ENCODE results near the gene GADL1. TPM values are rescaled to one million over a fixed set of nuclear protein-coding genes. Genes with fewer than 3 reads are reported as not detected.

GADL1 gene
- polyA plus RNA-seq, 1 donor, result 0.04 TPM

- Histone ChIP-seq H3K36me3 (ENCODE audit: control insufficient read depth, insufficient read depth, low read length) (no peaks in the 10 kb centered on the region), H3K27me3 (ENCODE audit: control insufficient read depth, insufficient read depth, low read length) (peaks cover 4% of the 10 kb centered on the region), H3K27ac (ENCODE audit: low read length) (no peak overlapping the region), H3K4me3 (ENCODE audit: low read length) (no peak overlapping the region), H3K4me1 (ENCODE audit: control insufficient read depth, insufficient read depth, low read length) (no peaks in the 10 kb centered on the region), H3K9me3 (ENCODE audit: control insufficient read depth, low read depth, low read length) (no peaks in the 10 kb centered on the region)
- no peak for DNase-seq
- 80% methylated on average over 2 of the region's 4 CpGs for WGBS (ENCODE audit: insufficient coverage, low lambda C conversion rate)
These were observed 80.7 kb downstream of the GADL1 start for GRCh38 chr3:30813734-30814133.

- Histone ChIP-seq H3K27me3 (ENCODE audit: control insufficient read depth, insufficient read depth, low read length) (peaks cover 4% of the 10 kb centered on the region), H3K36me3 (ENCODE audit: control insufficient read depth, insufficient read depth, low read length) (no peaks in the 10 kb centered on the region), H3K27ac (ENCODE audit: low read length) (no peak overlapping the region), H3K9me3 (ENCODE audit: control insufficient read depth, low read depth, low read length) (no peaks in the 10 kb centered on the region), H3K4me3 (ENCODE audit: low read length) (no peak overlapping the region), H3K4me1 (ENCODE audit: control insufficient read depth, insufficient read depth, low read length) (no peaks in the 10 kb centered on the region)
- 61% methylated on average over 3 of the region's 4 CpGs for WGBS (ENCODE audit: insufficient coverage, low lambda C conversion rate)
- no peak for DNase-seq
These were observed 83.2 kb downstream of the GADL1 start for GRCh38 chr3:30811151-30811795.

- no peaks in the 10 kb centered on the region for H3K4me1 ChIP-seq (ENCODE audit: control insufficient read depth, insufficient read depth, low read length)
- H3K27me3 ChIP-seq (ENCODE audit: control insufficient read depth, insufficient read depth, low read length), result peaks cover 4% of the 10 kb centered on the region
- H3K27ac ChIP-seq (ENCODE audit: low read length), result no peak overlapping the region
- peak in 1 of 2 donors; percentile 3 for DNase-seq
- no CpG with 5 or more reads among the region's 6 CpGs for WGBS (ENCODE audit: insufficient coverage, low lambda C conversion rate)
- H3K4me3 ChIP-seq (ENCODE audit: low read length), result no peak overlapping the region
- no peaks in the 10 kb centered on the region for H3K36me3 ChIP-seq (ENCODE audit: control insufficient read depth, insufficient read depth, low read length)
- no peaks in the 10 kb centered on the region for H3K9me3 ChIP-seq (ENCODE audit: control insufficient read depth, low read depth, low read length)
These were observed 83.8 kb downstream of the GADL1 start for GRCh38 chr3:30810625-30811024.

- WGBS (ENCODE audit: insufficient coverage, low lambda C conversion rate), result no CpG with 5 or more reads among the region's 6 CpGs
- no peaks in the 10 kb centered on the region for H3K9me3 ChIP-seq (ENCODE audit: control insufficient read depth, low read depth, low read length)
- no peaks in the 10 kb centered on the region for H3K36me3 ChIP-seq (ENCODE audit: control insufficient read depth, insufficient read depth, low read length)
- no peak for DNase-seq
- no peak overlapping the region for H3K27ac ChIP-seq (ENCODE audit: low read length)
- H3K27me3 ChIP-seq (ENCODE audit: control insufficient read depth, insufficient read depth, low read length), result peaks cover 3% of the 10 kb centered on the region
- no peaks in the 10 kb centered on the region for H3K4me1 ChIP-seq (ENCODE audit: control insufficient read depth, insufficient read depth, low read length)
- H3K4me3 ChIP-seq (ENCODE audit: low read length), result no peak overlapping the region
These were observed 88.8 kb downstream of the GADL1 start for GRCh38 chr3:30805695-30806094.

- Histone ChIP-seq H3K27ac (ENCODE audit: low read length) (no peak overlapping the region), H3K27me3 (ENCODE audit: control insufficient read depth, insufficient read depth, low read length) (no peaks in the 10 kb centered on the region), H3K36me3 (ENCODE audit: control insufficient read depth, insufficient read depth, low read length) (no peaks in the 10 kb centered on the region), H3K4me1 (ENCODE audit: control insufficient read depth, insufficient read depth, low read length) (no peaks in the 10 kb centered on the region), H3K9me3 (ENCODE audit: control insufficient read depth, low read depth, low read length) (no peaks in the 10 kb centered on the region), H3K4me3 (ENCODE audit: low read length) (no peak overlapping the region)
- DNase-seq, result no peak
- 100% methylated on average over 2 of the region's 3 CpGs for WGBS (ENCODE audit: insufficient coverage, low lambda C conversion rate)
These were observed 89.5 kb downstream of the GADL1 start for GRCh38 chr3:30804984-30805383.

GRCh38 chr3:30795176-30795575, 99.3 kb downstream of the GADL1 start:
- Histone ChIP-seq H3K4me1 (ENCODE audit: control insufficient read depth, insufficient read depth, low read length) (no peaks in the 10 kb centered on the region), H3K9me3 (ENCODE audit: control insufficient read depth, low read depth, low read length) (no peaks in the 10 kb centered on the region), H3K36me3 (ENCODE audit: control insufficient read depth, insufficient read depth, low read length) (no peaks in the 10 kb centered on the region), H3K27me3 (ENCODE audit: control insufficient read depth, insufficient read depth, low read length) (no peaks in the 10 kb centered on the region), H3K27ac (ENCODE audit: low read length) (no peak overlapping the region), H3K4me3 (ENCODE audit: low read length) (no peak overlapping the region)
- DNase-seq, result no peak
- no CpG with 5 or more reads among the region's 2 CpGs for WGBS (ENCODE audit: insufficient coverage, low lambda C conversion rate)

- WGBS (ENCODE audit: insufficient coverage, low lambda C conversion rate), result 65% methylated on average over 4 of the region's 4 CpGs
- H3K27me3 ChIP-seq (ENCODE audit: control insufficient read depth, insufficient read depth, low read length), result no peaks in the 10 kb centered on the region
- H3K4me1 ChIP-seq (ENCODE audit: control insufficient read depth, insufficient read depth, low read length), result no peaks in the 10 kb centered on the region
- H3K27ac ChIP-seq (ENCODE audit: low read length), result no peak overlapping the region
- H3K9me3 ChIP-seq (ENCODE audit: control insufficient read depth, low read depth, low read length), result no peaks in the 10 kb centered on the region
- H3K4me3 ChIP-seq (ENCODE audit: low read length), result no peak overlapping the region
- no peak for DNase-seq
- H3K36me3 ChIP-seq (ENCODE audit: control insufficient read depth, insufficient read depth, low read length), result no peaks in the 10 kb centered on the region
These were observed 100.7 kb downstream of the GADL1 start for GRCh38 chr3:30793740-30794139.

- no peaks in the 10 kb centered on the region for H3K36me3 ChIP-seq (ENCODE audit: control insufficient read depth, insufficient read depth, low read length)
- H3K27ac ChIP-seq (ENCODE audit: low read length), result no peak overlapping the region
- no peak for DNase-seq
- H3K27me3 ChIP-seq (ENCODE audit: control insufficient read depth, insufficient read depth, low read length), result no peaks in the 10 kb centered on the region
- no peak overlapping the region for H3K4me3 ChIP-seq (ENCODE audit: low read length)
- H3K9me3 ChIP-seq (ENCODE audit: control insufficient read depth, low read depth, low read length), result no peaks in the 10 kb centered on the region
- no peaks in the 10 kb centered on the region for H3K4me1 ChIP-seq (ENCODE audit: control insufficient read depth, insufficient read depth, low read length)
These were observed 104.3 kb downstream of the GADL1 start for GRCh38 chr3:30790150-30790549.

GRCh38 chr3:30786365-30786764, 108.1 kb downstream of the GADL1 start:
- no peaks in the 10 kb centered on the region for H3K9me3 ChIP-seq (ENCODE audit: control insufficient read depth, low read depth, low read length)
- H3K27me3 ChIP-seq (ENCODE audit: control insufficient read depth, insufficient read depth, low read length), result no peaks in the 10 kb centered on the region
- no peak for DNase-seq
- no peaks in the 10 kb centered on the region for H3K4me1 ChIP-seq (ENCODE audit: control insufficient read depth, insufficient read depth, low read length)
- no peak overlapping the region for H3K4me3 ChIP-seq (ENCODE audit: low read length)
- H3K36me3 ChIP-seq (ENCODE audit: control insufficient read depth, insufficient read depth, low read length), result no peaks in the 10 kb centered on the region
- no peak overlapping the region for H3K27ac ChIP-seq (ENCODE audit: low read length)

GRCh38 chr3:30779686-30780287, 114.7 kb downstream of the GADL1 start:
- no CpG with 5 or more reads among the region's 1 CpG for WGBS (ENCODE audit: insufficient coverage, low lambda C conversion rate)
- no peaks in the 10 kb centered on the region for H3K36me3 ChIP-seq (ENCODE audit: control insufficient read depth, insufficient read depth, low read length)
- no peak overlapping the region for H3K4me3 ChIP-seq (ENCODE audit: low read length)
- H3K9me3 ChIP-seq (ENCODE audit: control insufficient read depth, low read depth, low read length), result no peaks in the 10 kb centered on the region
- DNase-seq, result no peak
- H3K27me3 ChIP-seq (ENCODE audit: control insufficient read depth, insufficient read depth, low read length), result no peaks in the 10 kb centered on the region
- no peak overlapping the region for H3K27ac ChIP-seq (ENCODE audit: low read length)
- no peaks in the 10 kb centered on the region for H3K4me1 ChIP-seq (ENCODE audit: control insufficient read depth, insufficient read depth, low read length)

GRCh38 chr3:30778933-30779332, 115.5 kb downstream of the GADL1 start:
- 100% methylated on average over 1 of the region's 3 CpGs for WGBS (ENCODE audit: insufficient coverage, low lambda C conversion rate)
- Histone ChIP-seq H3K4me3 (ENCODE audit: low read length) (no peak overlapping the region), H3K27ac (ENCODE audit: low read length) (no peak overlapping the region), H3K4me1 (ENCODE audit: control insufficient read depth, insufficient read depth, low read length) (no peaks in the 10 kb centered on the region), H3K36me3 (ENCODE audit: control insufficient read depth, insufficient read depth, low read length) (no peaks in the 10 kb centered on the region), H3K9me3 (ENCODE audit: control insufficient read depth, low read depth, low read length) (no peaks in the 10 kb centered on the region), H3K27me3 (ENCODE audit: control insufficient read depth, insufficient read depth, low read length) (no peaks in the 10 kb centered on the region)
- DNase-seq, result no peak

Measured in large intestine (tissue), 3 donors.